Measurements from ENCODE around the gene USP28.

DNA sequence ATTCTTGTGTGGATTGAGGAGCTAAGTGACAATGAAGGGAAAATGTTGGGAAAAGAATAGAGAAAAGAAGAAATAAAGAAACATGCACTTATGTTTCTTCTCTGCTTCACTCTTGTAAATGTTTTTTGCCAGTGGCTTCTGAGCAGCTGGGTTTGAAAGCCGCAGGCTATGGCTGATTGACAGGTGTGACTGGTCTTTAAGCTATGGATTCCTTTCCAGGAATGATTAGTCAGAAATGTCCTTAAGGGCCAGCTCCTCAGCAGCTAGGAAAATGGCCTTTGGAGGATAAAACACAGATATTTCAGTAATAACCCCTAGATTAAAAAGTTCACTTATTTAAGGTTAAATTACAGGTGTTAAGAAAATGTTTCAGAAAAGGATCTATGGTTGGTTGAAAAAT, 6.5 kb upstream of the USP28 start:
- TF ChIP-seq CTCF (IDR thresholded peaks at IDR 0.05; ENCODE audit: insufficient read depth, low read depth, low read length) (no peak), EZH2 (IDR thresholded peaks at IDR 0.05; ENCODE audit: insufficient read depth, low read length) (no peak)
